ENCODE results near the gene IBA57.
"Not testable (repeated sequence)": the region's sequence is repeated elsewhere in the genome, so short reads cannot be mapped to it uniquely, and the experiment has no call there.

IBA57 gene

DNA sequence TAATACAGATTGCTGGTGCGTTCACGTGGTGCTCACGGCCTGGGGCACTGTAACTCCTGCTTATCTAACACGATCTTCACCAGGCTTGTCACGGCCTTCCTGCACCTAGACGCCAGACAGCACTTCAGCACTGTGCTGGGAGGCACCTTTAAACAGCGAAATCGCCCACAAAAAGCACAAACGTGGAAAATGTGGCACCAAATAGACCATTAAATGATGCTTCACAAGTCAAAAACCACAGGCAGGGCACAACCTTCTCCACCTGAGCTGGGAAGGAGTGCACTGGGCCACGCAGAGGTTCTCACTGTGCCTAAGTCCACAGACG, 20.0 kb downstream of the IBA57 start:
- no peak overlapping the region for H3K4me3 ChIP-seq (ENCODE audit: low read depth, low read length)
- no peak for DNase-seq (ENCODE audit: low read depth, low spot score)
- TF ChIP-seq, protein P1, sequence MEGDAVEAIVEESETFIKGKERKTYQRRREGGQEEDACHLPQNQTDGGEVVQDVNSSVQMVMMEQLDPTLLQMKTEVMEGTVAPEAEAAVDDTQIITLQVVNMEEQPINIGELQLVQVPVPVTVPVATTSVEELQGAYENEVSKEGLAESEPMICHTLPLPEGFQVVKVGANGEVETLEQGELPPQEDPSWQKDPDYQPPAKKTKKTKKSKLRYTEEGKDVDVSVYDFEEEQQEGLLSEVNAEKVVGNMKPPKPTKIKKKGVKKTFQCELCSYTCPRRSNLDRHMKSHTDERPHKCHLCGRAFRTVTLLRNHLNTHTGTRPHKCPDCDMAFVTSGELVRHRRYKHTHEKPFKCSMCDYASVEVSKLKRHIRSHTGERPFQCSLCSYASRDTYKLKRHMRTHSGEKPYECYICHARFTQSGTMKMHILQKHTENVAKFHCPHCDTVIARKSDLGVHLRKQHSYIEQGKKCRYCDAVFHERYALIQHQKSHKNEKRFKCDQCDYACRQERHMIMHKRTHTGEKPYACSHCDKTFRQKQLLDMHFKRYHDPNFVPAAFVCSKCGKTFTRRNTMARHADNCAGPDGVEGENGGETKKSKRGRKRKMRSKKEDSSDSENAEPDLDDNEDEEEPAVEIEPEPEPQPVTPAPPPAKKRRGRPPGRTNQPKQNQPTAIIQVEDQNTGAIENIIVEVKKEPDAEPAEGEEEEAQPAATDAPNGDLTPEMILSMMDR (IDR thresholded peaks at IDR 0.05; ENCODE audit: low read depth, low read length), result no peak
- in situ Hi-C loops (cut with HindIII; ENCODE audit: low sequenced_read_pairs), result no loop called here

DNA sequence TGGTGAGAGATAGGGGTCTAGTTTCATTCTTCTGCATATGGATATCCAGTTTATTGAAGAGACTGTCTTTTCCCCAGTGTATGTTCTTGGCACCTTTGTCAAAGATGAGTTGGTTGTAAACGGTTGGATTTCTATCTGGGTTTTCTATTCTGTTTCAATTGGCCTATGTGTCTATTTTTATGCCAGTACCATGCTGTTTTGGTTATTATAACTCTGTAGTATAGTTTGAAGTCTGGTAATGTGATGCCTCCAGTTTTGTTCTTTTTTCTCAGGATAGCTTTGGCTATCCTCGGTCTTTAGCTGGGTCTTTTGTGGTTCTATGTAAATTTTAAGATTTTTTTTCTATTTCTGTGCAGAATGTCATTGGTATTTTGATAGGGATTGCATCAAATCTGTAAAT, 22.6 kb downstream of the IBA57 start:
- in situ Hi-C loops (cut with HindIII; ENCODE audit: low sequenced_read_pairs); DNase-seq (ENCODE audit: low read depth, low spot score); H3K4me3 ChIP-seq (ENCODE audit: low read depth, low read length): not testable (repeated sequence)

DNA sequence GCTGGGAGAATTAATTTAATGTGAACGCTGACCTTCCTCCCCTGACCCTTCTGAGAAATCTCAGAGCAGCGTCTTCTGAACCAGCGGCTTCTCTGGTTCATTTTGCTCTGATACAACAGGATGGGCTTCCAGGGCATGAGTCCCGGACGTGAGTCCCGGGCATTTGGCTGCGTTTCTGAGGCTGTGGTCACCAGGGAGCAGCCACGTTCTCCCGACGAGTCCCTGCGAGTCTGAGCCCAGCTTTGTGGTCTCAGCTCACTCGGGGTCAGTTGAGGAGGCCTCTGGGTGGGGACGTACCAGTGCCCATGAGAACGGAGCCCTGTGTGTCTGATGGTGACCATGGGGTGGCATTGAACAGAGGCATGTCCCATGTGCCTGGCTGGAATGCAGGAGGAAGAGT, 24.6 kb downstream of the IBA57 start:
- DNase-seq (ENCODE audit: low read depth, low spot score), result no peak
- no peak overlapping the region for H3K4me3 ChIP-seq (ENCODE audit: low read depth, low read length)
- in situ Hi-C loops (cut with HindIII; ENCODE audit: low sequenced_read_pairs), result no loop called here
- TF ChIP-seq, protein P1 (IDR thresholded peaks at IDR 0.05; ENCODE audit: low read depth, low read length), result no peak

DNA sequence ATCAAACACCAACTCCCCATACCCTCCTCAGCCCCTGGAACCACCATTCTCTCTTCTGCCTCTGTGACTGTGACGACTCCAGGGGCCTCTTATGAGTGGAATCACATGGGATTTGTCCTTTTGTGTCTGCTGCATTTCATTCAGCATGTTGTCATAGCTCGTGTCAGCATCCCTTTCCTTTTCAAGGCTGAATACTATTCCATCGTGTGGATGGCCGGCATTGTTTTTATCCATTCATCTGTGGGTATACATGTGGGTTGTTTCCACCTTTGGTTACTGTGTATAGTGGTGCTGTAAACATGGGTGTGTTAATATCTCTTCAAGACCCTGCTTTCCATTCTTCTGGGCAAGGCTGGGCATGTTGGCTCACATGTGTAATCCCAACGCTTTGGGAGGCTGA, 25.2 kb downstream of the IBA57 start:
- TF ChIP-seq, protein P1 (IDR thresholded peaks at IDR 0.05; ENCODE audit: low read depth, low read length), result no peak
- DNase-seq (ENCODE audit: low read depth, low spot score), result no peak

DNA sequence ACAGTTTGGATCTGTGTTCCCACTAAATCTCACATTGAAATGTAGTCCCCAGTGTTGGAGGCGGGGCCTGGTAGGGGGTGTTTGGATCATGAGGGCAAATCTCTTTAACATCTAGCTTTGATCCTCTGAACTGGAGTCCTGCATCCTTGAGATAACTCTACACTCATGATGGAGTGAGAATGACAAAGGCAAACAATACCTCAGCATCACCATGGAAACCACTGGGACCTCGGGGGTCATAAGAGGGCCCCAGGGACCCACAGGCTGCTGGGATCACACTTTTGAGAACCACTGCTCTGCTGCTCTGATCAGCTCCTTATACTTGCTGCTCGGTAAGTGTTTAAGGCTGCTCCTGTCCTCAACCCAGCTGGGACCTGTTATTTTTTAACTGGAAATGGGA, 28.8 kb downstream of the IBA57 start:
- TF ChIP-seq, protein P1 (IDR thresholded peaks at IDR 0.05; ENCODE audit: low read depth, low read length), result no peak
- in situ Hi-C loops (cut with HindIII; ENCODE audit: low sequenced_read_pairs), result no loop called here
- no peak for DNase-seq (ENCODE audit: low read depth, low spot score)
- no peak overlapping the region for H3K4me3 ChIP-seq (ENCODE audit: low read depth, low read length)

More for the DNA sequence above, 25.2 kb downstream of the IBA57 start:
- no peak overlapping the region for H3K4me3 ChIP-seq (ENCODE audit: low read depth, low read length)
- in situ Hi-C loops (cut with HindIII; ENCODE audit: low sequenced_read_pairs), result no loop called here

DNA sequence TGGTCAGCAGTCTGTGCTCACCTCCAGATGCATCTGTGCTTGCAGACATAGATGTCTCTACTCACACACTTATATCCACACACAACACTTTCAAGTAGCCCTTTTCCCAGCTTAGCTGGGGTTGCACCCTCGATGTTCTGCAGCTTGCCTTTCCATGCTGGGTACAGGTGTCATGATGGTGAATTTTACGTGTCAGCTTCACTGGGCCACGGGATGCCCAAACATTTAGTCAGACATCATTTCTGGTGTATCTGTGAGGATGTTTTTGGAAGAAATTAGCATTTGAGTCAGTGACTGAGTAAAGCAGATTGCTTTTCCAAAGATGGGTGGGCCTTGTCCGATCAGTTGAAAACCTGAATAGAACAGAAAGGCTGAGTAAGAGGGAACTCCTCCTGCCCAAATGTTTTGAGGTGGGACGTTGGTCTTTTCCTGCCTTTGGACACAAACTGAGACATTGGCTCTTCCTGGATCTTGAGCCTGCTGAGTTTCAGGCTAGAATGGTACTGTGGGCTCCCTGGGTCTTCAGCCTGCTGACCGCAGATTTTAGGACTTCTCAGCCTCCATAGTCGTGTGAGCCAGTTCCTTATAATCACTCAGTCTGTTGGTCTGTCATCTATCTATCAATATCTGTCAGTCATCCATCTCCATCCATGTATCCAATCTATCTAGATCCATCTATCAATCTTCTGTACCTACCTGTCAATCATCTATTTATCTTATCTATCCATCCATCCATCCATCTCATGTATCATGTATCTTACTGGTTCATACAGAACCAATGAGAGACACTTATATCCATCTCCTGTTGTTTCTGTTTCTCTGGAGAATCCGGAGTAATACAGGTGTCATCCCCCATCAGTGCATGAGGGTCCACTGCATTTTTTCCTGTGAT, 29.6 kb downstream of the IBA57 start:
- H3K4me3 ChIP-seq (ENCODE audit: low read depth, low read length), result no peak overlapping the region
- in situ Hi-C loops (cut with HindIII; ENCODE audit: low sequenced_read_pairs), result no loop called here
- no peak for DNase-seq (ENCODE audit: low read depth, low spot score)
- TF ChIP-seq, protein P1 (IDR thresholded peaks at IDR 0.05; ENCODE audit: low read depth, low read length), result no peak

DNA sequence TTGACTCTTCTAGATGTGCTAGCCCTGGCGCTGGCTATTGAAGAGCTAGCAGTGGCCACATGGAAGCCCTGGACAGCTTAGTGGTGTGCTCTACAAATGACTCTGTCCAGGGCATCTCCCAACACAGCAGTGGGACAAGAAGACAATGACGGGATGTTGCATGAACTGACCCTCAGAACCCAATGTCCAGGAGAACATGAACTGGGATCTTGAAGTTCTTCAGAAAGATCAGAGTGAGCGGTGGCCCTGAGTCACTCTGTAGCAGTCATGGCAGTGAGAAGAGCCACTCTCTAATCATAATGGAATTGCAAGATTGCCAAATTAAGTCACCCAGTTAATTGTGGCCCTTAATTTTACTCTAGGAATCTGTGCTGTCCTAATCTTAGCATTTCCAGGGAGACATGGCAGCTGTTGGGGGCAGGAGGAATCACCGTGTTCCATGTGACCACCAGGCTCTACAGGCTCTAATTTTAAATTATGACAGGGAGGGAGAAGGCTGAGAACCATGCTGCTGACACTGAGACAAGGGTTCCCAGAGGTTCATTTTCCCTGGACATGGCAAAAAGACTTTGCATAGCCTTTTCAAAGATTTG, 32.0 kb downstream of the IBA57 start:
- DNase-seq (ENCODE audit: low read depth, low spot score), result no peak
- no peak overlapping the region for H3K4me3 ChIP-seq (ENCODE audit: low read depth, low read length)
- in situ Hi-C loops (cut with HindIII; ENCODE audit: low sequenced_read_pairs), result no loop called here
- TF ChIP-seq, protein P1 (IDR thresholded peaks at IDR 0.05; ENCODE audit: low read depth, low read length), result no peak

Measured in astrocyte of the spinal cord (primary cell).